Suprapubic skin (tissue), 3 donors: ENCODE results near the gene MYMK.

Experiments used
- POLR2AphosphoS5 ChIP-seq, 3 donors: sonication (generic); formaldehyde crosslinking; IDR thresholded peaks; one replicate each; pipeline ENCODE4 v1.6.1; 2017; ENCODE audit warnings: antibody characterized with exemption in 3 of 3
- TF ChIP-seq, protein P1 (sequence below), 2 donors: fragments of 200-600 bp in 1 of 2; fragments of 450-650 bp in 1 of 2; sonication (generic) in 1 of 2; IDR thresholded peaks; one replicate each; pipeline ENCODE4 v1.5.1; 2016 to 2019; ENCODE audit warnings: antibody characterized with exemption in 2 of 2, mild to moderate bottlenecking in 1 of 2, moderate library complexity in 1 of 2

DNA sequence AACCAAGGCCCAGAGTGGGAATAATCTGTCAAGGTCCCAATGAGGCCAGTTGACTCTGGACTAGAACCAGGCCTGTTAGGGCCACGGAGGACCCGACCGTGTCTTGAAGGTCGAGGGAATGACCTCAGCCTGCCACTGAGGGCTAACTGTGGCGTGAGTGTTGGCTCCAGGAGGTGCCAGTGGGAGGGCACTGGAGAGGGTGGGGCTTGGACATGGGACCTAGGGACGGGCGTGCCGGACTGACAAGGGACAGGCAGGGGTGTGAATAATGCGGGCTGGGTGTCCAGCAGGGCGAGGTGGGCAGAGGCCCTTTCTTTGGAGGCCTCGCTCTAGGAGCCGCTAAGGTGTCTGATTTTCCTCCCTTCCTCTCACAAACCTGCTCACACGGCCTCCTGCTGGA, 17.2 kb upstream of the MYMK start:
- TF ChIP-seq, protein P1, sequence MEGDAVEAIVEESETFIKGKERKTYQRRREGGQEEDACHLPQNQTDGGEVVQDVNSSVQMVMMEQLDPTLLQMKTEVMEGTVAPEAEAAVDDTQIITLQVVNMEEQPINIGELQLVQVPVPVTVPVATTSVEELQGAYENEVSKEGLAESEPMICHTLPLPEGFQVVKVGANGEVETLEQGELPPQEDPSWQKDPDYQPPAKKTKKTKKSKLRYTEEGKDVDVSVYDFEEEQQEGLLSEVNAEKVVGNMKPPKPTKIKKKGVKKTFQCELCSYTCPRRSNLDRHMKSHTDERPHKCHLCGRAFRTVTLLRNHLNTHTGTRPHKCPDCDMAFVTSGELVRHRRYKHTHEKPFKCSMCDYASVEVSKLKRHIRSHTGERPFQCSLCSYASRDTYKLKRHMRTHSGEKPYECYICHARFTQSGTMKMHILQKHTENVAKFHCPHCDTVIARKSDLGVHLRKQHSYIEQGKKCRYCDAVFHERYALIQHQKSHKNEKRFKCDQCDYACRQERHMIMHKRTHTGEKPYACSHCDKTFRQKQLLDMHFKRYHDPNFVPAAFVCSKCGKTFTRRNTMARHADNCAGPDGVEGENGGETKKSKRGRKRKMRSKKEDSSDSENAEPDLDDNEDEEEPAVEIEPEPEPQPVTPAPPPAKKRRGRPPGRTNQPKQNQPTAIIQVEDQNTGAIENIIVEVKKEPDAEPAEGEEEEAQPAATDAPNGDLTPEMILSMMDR (IDR thresholded peaks at IDR 0.05), result no peak
- TF ChIP-seq POLR2AphosphoS5 (IDR thresholded peaks at IDR 0.05), result no peak
